Measurements from ENCODE around the gene ABCC10.
A peak's percentile ranks its signal among the peaks of the same experiment; 100 is the strongest.
"Not testable (repeated sequence)": the region's sequence is repeated elsewhere in the genome, so short reads cannot be mapped to it uniquely, and the experiment has no call there.

ABCC10 gene, protein sequence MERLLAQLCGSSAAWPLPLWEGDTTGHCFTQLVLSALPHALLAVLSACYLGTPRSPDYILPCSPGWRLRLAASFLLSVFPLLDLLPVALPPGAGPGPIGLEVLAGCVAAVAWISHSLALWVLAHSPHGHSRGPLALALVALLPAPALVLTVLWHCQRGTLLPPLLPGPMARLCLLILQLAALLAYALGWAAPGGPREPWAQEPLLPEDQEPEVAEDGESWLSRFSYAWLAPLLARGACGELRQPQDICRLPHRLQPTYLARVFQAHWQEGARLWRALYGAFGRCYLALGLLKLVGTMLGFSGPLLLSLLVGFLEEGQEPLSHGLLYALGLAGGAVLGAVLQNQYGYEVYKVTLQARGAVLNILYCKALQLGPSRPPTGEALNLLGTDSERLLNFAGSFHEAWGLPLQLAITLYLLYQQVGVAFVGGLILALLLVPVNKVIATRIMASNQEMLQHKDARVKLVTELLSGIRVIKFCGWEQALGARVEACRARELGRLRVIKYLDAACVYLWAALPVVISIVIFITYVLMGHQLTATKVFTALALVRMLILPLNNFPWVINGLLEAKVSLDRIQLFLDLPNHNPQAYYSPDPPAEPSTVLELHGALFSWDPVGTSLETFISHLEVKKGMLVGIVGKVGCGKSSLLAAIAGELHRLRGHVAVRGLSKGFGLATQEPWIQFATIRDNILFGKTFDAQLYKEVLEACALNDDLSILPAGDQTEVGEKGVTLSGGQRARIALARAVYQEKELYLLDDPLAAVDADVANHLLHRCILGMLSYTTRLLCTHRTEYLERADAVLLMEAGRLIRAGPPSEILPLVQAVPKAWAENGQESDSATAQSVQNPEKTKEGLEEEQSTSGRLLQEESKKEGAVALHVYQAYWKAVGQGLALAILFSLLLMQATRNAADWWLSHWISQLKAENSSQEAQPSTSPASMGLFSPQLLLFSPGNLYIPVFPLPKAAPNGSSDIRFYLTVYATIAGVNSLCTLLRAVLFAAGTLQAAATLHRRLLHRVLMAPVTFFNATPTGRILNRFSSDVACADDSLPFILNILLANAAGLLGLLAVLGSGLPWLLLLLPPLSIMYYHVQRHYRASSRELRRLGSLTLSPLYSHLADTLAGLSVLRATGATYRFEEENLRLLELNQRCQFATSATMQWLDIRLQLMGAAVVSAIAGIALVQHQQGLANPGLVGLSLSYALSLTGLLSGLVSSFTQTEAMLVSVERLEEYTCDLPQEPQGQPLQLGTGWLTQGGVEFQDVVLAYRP (N-terminal part only)

DNA sequence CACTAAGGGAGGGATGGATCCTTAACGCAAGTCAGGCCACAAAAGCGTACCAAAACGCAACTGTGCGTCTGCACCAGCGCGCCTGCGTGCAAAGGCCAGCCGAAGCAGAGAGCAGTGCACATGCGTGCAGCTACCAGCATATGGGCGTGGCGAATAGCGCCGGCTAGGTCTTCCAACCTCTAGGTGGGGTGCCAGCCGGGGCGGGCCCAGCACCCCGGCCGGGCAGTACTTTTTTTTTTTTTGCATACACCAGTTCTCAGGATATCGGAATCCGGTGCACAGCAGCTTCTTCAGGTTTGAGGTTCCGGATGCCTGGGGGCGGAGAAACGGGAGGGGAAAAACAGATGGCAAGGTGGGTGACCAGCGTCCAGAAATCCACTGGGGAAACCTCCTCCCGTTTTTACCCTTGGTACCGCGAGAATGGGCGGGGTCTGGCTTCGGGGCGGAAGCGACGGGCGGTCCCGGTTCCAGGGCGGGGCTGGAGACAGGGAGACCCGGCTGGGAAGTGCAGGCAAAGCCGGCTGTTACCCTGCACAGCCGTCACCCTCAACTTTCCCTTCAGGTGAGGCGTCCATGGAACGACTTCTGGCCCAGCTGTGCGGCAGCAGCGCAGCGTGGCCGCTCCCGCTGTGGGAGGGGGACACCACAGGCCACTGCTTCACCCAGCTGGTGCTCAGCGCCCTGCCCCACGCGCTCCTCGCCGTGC, at the start of gene ABCC10:
Gene ABCC10 (plus strand): TSS at position 136 of the 706 bp plus-strand sequence. CDS start 438 bp downstream, at position 574.
- DNase-seq (ENCODE audit: low read depth in 3 of 3) = peak; percentile 84 to 86 (median 86)

DNA sequence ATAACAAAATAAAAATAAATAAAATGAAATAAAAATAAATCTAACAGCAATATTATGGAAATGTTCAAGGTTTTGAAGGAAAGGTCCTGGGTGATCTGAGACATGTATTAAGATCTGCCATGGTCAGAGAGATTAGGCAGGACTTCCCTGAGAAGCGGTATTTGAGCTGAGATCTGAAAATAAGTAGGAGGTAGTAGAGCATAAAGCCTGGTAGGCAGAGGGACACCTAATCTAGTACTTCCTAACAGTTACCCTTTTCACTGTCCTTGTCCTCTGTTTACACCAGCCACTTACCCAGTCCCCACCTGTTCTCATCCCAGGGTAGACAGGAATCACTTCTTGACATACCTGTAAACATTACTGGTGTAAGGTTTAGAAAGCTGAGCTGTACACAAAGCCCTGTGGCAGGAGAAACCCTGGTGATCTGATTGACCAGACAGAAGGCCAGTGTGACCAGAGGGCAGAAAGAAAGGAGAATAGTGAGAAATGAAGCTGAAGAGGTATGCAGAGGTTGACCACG, 49.6 kb upstream of the ABCC10 start:
- no peak for DNase-seq (ENCODE audit: low read depth in 3 of 3)

DNA sequence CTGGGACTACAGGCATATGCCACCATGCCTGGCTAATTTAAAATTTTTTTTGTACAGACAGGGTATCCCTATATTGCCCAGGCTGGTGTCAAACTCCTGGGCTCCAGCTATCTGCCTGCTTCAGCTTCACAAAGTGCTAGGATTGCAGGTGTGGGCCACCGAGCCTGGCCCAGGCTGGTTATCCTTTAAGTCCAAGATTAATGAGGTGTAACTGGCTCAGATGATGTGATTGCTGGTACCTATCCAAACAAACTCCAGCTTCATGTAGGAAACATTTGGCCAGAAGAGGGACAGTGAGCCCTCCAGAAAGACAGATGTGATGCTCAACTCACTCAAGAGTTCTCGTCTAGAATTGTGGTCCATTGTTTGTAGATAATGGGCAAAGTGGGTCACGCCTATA, 48.7 kb upstream of the ABCC10 start:
- DNase-seq (ENCODE audit: low read depth in 3 of 3) = no peak

DNA sequence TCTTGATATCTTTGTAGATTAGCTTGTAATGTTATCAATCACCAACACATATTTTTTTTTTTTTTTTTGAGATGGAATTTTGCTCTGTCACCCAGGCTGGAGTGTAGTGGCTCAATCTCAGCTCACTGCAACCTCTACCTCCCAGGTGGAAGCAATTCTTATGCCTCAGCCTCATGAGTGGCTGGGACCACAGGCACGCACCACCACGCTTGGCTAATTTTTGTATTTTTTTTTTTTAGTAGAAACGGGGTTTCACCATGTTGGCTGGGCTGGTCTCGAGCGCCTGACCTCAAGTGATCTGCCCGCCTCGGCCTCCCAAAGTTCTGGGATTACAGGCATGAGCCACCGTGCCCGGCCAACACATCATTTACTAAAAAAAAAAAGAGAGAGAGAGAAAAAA, 46.5 kb upstream of the ABCC10 start:
- DNase-seq (ENCODE audit: low read depth in 3 of 3) = not testable (repeated sequence)

DNA sequence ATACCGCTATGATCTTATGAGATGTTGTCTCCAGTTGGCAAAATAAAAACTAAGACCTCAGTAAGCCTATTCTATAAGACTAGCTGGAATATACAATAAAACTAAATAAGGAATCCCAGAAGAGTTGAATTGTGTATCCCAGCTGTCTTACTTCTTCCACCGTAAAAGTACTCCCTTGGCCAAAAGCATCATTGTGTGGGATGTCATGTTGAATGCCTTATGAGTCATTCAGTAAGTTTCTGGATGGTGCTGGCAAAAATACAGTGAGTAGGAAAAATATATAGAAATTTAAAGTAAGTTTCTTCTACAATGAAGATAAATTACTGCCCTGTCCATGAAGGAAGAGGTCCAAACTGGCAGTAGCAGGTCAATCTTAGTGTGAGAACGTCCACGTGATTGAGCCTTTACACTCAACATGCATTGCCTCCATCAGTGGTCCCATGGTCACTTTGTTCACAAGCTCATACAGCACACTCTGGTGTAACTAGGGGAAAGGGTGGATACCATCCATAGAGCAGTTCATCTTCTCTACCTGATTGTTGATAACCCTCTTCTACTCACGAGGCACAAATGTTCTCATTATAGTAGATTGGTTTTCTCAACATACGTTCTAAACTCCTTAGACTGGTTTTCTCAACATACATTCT, 44.2 kb upstream of the ABCC10 start:
- no peak for DNase-seq (ENCODE audit: low read depth in 3 of 3)

DNA sequence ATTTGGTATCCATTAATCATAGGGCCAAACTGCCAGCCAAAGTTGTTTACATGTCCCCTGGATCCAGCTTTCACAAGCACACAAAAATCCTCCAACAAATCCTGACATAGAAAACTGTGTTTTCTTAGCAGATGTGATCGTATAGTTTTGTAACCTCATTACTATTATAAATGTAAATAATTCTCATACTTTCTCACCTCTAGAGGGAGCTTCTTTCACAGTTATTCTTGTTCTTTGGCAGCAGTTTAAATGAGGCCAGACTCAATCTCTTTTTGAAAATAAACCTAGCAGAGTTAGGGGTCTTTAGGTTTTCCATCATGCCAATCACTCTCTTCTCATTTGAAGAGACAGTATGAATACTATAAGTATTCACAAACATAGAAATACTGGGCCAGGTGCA, 40.8 kb upstream of the ABCC10 start:
- DNase-seq (ENCODE audit: low read depth in 3 of 3) = no peak

DNA sequence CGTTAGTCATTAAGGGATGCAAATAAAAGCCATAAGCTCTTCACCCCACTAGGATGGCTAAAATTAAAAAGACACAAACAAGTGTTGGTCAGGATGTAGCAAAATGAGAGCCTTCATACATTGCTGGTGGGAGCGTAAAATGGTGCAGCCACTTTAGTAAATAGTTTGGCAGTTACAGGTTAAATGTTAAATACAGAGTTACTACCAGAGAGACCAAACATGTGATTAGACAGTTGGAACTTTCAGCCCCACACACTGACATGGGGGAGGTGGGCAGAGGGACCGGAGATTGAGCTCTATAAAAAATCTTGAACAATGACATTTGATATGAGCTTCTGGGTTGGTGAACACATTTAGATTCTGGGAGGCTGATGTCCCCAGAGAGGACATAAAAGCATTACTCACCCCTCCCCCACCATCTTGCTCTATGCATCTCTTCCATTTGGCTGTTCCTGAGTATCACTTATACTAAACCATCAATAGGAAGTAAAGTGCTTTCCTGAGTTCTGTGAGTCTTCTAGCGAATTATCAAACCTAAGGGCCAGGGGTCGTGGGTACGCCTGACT, 37.5 kb upstream of the ABCC10 start:
- no peak for DNase-seq (ENCODE audit: low read depth in 3 of 3)

DNA sequence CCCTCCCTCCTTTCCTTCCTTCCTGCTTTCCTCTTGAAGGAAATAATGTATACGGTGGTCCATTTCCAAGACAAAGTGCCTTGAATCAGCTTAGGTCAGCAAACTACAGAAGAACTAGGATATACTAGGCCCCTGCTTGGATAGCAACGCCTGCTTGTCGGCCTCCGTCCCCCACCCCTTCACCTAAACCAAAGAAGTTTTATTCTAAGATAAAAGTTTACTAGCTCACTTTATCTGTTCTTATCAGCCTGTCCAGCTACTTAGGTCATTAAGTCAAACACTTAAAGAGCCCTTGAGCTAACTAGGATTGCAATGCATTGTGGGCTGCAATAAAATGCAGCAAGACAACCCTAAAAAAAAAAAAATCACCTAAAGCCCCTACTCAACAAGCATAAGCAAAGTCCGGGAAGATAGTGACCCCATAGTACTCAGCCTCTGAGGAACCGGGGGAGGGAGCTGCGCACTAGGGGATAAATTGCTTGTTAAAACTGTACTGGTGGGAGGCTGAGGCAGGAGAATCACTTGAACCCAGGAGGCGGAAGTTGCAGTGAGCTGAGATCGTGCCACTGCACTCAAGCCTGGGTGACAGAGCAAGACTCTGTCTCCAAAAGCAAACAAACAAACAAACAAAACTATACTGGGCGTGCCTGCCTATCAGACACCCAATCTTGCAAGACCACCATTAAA, 36.4 kb upstream of the ABCC10 start:
- DNase-seq (ENCODE audit: low read depth in 3 of 3) = not testable (repeated sequence)

DNA sequence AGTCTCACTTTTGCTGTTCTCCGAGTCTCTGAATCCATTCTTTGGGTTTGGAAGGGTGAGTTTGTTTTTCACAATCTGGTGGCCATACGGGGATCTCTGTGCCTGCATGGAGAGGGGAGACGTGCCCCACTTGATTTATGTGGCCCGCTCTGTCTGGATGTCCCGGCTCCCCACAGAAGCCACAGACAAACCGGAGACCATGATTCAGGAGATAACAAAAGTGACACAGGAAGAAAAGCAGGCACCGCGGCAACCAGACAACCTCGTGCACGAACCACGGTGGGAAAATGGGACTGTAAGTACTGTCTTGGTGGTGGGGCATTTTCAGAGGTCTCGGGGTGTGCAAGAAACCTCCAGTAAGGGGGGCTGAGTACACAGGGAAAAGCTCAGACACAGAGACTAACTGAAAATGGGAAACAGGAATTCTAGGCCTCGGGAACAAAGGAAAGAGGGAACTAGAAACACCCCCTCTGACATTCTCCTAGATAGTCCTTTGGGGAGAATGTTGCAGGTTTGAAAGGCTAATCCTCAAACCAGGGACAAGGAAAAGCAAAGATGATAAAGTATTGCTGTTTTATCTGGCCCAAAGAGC, 35.8 kb upstream of the ABCC10 start:
- no peak for DNase-seq (ENCODE audit: low read depth in 3 of 3)

DNA sequence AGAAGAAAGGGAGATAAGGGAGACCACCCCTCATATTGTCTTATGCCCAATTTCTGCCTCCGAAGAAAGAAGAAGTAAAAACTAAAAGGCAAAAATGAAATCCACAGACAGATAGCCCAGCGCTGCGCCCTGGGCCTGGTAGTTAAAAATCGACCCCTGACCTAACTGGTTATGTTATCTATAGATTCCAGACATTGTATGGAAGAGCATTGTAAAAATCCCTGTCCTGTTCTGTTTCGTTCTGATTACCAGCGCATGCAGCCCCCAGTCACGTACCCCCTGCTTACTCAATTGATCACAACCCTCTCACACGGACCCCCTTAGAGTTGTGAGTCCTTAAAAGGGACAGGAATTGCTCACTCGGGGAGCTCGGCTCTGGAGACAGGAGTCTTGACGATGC, 34.2 kb upstream of the ABCC10 start:
- DNase-seq (ENCODE audit: low read depth in 3 of 3) = not testable (repeated sequence)

DNA sequence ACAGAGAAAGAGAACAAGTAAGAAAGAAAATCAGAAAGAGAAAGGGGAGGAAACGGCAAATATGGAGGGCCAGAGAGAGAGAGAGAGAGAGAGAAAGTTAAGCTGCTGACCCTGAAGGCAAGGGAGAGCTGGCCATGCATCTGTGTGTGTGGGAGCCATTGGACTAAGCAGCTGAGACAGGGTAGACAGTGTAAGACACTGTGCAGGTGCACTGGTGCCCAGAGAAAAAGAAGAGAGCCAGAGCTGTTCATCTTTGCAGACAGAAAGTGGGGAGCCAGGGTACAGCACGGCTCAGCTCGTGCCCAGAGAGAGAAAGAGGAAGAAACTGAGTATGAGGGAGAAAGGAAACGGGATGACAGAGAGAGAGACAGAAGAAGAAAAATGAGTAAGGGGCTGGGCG, 33.7 kb upstream of the ABCC10 start:
- DNase-seq (ENCODE audit: low read depth in 3 of 3) = no peak

DNA sequence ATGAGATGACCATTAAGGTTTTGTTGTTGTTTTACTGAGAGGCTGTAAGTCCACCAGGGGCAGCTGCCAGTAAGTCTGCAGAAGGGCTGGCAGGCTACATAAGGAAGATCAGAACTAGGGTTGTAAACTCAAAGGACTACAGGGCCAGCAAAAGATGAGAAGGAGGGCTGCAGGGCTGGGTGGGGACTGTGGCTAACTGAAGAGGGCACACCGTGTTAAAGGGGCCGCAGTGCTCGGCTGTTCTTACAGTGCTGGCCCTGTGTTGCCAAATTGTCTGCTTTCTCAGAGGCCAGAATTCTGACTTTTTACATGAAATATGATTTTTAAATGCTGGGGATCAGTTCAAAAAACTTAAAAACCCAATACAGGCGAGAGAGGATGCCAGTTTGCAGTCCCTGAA, 32.4 kb upstream of the ABCC10 start:
- DNase-seq (ENCODE audit: low read depth in 3 of 3) = no peak

DNA sequence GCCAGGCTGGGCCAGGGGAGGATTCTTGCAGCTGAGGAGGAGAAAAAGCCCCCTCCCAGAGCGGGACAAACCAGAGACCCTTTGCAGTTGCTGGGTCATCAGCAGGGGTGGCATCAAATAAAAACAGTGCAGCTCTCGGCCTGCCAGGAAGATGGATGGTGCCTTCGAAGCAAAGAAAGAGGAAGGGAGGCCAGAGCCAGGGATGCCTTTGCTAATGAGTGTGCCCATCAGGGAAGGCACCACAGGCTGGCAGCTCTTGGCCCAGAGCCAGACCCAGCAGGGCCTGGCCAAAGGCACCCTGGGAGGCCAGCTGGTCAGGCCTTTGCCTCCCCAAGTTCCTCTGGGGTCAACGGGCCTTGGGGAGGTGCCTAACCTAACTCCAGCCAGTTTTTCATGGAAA, 31.6 kb upstream of the ABCC10 start:
- no peak for DNase-seq (ENCODE audit: low read depth in 3 of 3)

DNA sequence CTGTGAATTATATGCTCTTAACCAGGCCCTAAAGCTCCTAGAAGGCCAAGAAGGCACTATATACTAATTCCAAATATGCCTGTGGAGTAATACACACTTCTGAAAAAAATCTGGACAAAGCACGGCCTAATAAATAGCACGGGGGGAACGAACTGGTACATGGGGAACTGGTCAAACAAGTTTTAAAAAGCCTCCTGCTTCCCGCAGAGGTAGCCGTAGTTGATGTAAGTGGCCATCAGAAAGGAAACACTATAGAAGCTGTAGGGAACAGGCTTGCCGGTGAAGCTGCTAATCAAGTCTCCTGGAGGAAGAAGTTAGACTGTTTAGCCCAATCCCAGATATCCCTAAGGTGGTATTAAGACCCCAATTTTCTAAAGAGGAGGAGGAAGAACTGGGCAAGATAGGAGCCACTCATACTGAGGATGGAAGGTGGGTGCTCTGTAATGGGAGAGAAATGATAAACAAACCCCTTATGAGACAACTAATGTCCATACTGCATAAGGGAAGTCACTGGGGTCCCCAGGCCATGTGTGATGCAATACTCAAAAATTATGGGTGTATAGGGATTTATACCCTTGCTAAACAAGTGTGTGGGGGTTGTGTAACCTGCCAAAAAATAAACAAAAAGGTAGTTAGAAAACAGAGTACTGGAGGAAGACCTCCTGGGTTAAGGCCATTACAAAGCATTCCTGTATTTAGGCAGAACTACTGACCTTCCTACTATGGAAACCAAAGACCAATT, 30.8 kb upstream of the ABCC10 start:
- no peak for DNase-seq (ENCODE audit: low read depth in 3 of 3)

DNA sequence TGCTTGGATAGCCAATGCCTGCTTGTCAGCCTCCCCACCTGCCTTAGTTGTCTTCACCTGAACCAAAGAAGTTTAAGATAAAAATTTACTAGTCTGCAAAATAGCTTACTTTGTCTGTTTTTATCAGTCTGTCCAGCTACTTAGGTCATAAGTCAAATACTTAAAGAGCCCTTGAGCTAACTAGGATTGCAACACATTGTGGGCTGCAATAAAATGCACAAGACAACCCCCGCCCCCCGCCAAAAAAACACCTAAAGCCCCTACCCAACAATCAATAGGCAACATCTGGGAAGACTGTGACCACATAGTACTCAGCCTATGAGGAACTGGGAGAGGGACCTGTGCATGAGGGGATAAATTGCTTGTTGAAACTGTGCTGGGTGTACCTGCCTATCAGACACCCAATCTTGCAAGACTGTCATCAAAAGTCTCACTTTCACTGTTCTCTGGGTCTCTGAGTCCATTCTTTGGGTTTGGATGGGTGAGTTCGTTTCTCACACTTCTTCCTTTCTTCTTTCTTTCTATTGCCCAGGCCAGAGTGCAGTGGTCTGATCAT, 27.3 kb upstream of the ABCC10 start:
- no peak for DNase-seq (ENCODE audit: low read depth in 3 of 3)

DNA sequence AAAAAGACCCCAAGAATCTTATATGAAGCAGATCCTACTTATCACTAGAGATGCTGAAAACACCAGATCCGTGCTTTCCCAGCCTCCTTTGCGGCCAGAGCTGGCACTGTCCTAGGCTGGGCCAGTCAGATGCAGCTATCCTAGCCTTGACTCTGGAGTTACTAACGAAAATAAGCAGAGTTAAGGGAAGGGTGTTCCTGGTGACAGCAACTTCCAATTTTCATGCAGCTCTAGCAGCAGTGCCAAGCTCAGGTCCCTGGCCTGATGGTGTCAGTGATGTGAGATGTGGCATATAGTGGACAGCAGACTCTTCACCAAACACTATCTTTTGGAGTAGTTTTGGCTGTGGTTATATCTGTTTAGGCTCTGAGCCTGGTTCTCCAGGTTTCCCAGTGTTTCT, 25.6 kb upstream of the ABCC10 start:
- DNase-seq (ENCODE audit: low read depth in 3 of 3) = no peak

DNA sequence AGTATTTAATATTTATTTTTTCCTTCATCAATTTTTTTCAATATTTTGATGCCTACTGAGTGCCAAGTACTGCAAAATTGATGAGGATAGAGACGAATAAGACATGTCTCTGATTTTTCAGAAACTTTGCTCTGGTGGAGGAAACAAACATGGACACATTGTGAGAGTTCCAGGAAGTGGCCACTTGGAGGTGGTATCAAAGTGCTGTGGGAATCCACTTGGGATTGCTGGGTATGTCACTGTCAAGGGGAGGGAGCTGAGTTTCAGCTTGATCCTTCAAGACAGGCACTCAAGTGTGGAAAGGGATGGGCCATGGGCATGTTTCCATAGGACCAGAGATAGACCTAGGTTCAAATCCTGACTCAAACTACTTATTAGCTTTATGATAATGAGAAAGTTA, 24.5 kb upstream of the ABCC10 start:
- no peak for DNase-seq (ENCODE audit: low read depth in 3 of 3)

DNA sequence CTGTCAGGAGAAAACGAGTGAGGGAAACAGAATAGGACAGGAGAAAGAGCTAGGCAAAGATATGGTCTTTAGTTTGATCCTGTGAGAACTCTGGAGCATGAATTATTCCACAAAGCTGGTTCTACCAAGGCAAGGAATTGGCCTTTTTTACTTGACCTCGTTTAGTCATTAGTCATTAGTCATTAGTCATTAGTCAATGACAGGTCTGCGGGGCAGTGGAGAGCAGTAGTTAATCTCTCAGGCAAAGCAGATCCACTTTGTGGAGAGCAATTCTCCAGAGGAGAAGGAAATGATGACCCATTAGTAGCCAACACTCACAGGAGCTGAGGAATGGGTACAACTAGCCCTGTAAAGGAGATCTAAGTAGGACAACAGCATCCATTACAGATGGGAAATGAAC, 22.0 kb upstream of the ABCC10 start:
- no peak for DNase-seq (ENCODE audit: low read depth in 3 of 3)
